OCI-LY3 (cell line): ENCODE results near the gene CARM1.
A peak's percentile ranks its signal among the peaks of the same experiment; 100 is the strongest.

Experiments
- H2AFZ ChIP-seq: fragments of 200-600, 300-600 bp; shearing (Covaris generic); 2 replicates; pipeline ENCODE4 v1.6.0; 2014; ENCODE audit warnings: antibody characterized with exemption, low read depth, low read length
- H3K27ac ChIP-seq: fragments of 200-600, 300-600 bp; sonication (generic); 2 replicates; pipeline ENCODE4 v1.5.1; 2014; ENCODE audit warnings: mild to moderate bottlenecking, low read length, moderate library complexity, mixed read lengths
- H3K27me3 ChIP-seq: fragments of 200-600, 300-600 bp; sonication (generic); 2 replicates; pipeline ENCODE4 v1.6.1; 2014; ENCODE audit warnings: low read depth, low read length, mixed read lengths
- H3K36me3 ChIP-seq: fragments of 200-600, 300-600 bp; sonication (generic); replicated peaks from 2 replicates; pipeline ENCODE3; 2014; ENCODE audit warnings: low read depth, low read length, mixed read lengths
- H3K4me1 ChIP-seq: fragments of 300-600, 200-600 bp; sonication (generic); 2 replicates; pipeline ENCODE4 v1.6.1; 2014; ENCODE audit warnings: low read length, mixed read lengths
- H3K4me2 ChIP-seq: fragments of 200-600, 300-600 bp; sonication (generic); 2 replicates; pipeline ENCODE4 v1.6.1; 2014; ENCODE audit warnings: low read length, mixed read lengths
- H3K4me3 ChIP-seq: fragments of 300-600, 200-600 bp; sonication (generic); 2 replicates; pipeline ENCODE4 v1.5.1; 2014; ENCODE audit warnings: antibody characterized with exemption, mild to moderate bottlenecking, low read length, moderate library complexity
- H3K79me2 ChIP-seq: fragments of 300-600, 200-600 bp; shearing (Covaris generic); 2 replicates; pipeline ENCODE4 v1.6.1; 2014; ENCODE audit warnings: mild to moderate bottlenecking, low read length, mixed read lengths
- H3K9ac ChIP-seq: fragments of 300-600, 200-600 bp; shearing (Covaris generic); 2 replicates; pipeline ENCODE4 v1.6.0; 2014; ENCODE audit warnings: mild to moderate bottlenecking, low read length, moderate library complexity
- H3K9me3 ChIP-seq: fragments of 200-600, 300-600 bp; shearing (Covaris generic); 2 replicates; pipeline ENCODE4 v1.6.1; 2014; ENCODE audit warnings: low read length, mixed read lengths; ENCODE audit not compliant: insufficient read depth
- H4K20me1 ChIP-seq: fragments of 200-600, 300-600 bp; sonication (generic); 2 replicates; pipeline ENCODE4 v1.6.1; 2016; ENCODE audit warnings: low read length, mixed read lengths; ENCODE audit not compliant: insufficient read depth
- CTCF ChIP-seq: fragments of 200-600, 300-600 bp; sonication (generic); IDR thresholded peaks from 2 replicates; pipeline ENCODE4 v1.5.1; 2014; ENCODE audit warnings: antibody characterized with exemption, low read length, low read depth
- EZH2phosphoT487 ChIP-seq: fragments of 200-600 bp; shearing (Covaris generic); IDR thresholded peaks from 2 replicates; pipeline ENCODE4 v1.6.1; 2018; ENCODE audit warnings: antibody characterized with exemption, mixed run types, low read depth

Gene CARM1

GRCh38 chr19:10828981-10829821, 42.2 kb upstream of the CARM1 start:
- Histone ChIP-seq H3K27ac (no peak overlapping the region), H3K4me2 (no peak overlapping the region), H2AFZ (no peak overlapping the region), H3K27me3 (no peaks in the 10 kb centered on the region), H3K4me1 (no peaks in the 10 kb centered on the region), H3K9me3 (no peaks in the 10 kb centered on the region), H3K4me3 (no peak overlapping the region), H3K79me2 (no peaks in the 10 kb centered on the region), H3K36me3 (peaks cover 27% of the 10 kb centered on the region), H4K20me1 (no peaks in the 10 kb centered on the region), H3K9ac (no peak overlapping the region)
- TF ChIP-seq EZH2phosphoT487 = no peak
- peak; percentile 21; the same call in 1 of the 2 replicates for TF ChIP-seq CTCF

- no peak for TF ChIP-seq CTCF
- no peak for TF ChIP-seq EZH2phosphoT487
- H3K79me2 ChIP-seq = no peaks in the 10 kb centered on the region
- no peaks in the 10 kb centered on the region for H3K9me3 ChIP-seq
- H3K4me2 ChIP-seq = no peak overlapping the region
- H4K20me1 ChIP-seq = peaks cover 2% of the 10 kb centered on the region; the same call in 1 of the 2 replicates
- H3K4me3 ChIP-seq = no peak overlapping the region
- peaks cover 23% of the 10 kb centered on the region for H3K36me3 ChIP-seq
- H3K27ac ChIP-seq = no peak overlapping the region
- no peak overlapping the region for H2AFZ ChIP-seq
- no peaks in the 10 kb centered on the region for H3K4me1 ChIP-seq
- H3K9ac ChIP-seq = no peak overlapping the region
- H3K27me3 ChIP-seq = no peaks in the 10 kb centered on the region
These were observed 41.4 kb upstream of the CARM1 start for GRCh38 chr19:10829967-10830366.

GRCh38 chr19:10830370-10830769, 41.0 kb upstream of the CARM1 start:
- Histone ChIP-seq H3K4me1 (no peaks in the 10 kb centered on the region), H3K9ac (no peak overlapping the region), H3K79me2 (no peaks in the 10 kb centered on the region), H3K9me3 (no peaks in the 10 kb centered on the region), H4K20me1 (peaks cover 4% of the 10 kb centered on the region; the same call in 1 of the 2 replicates), H3K4me3 (no peak overlapping the region), H3K27ac (no peak overlapping the region), H2AFZ (no peak overlapping the region), H3K4me2 (no peak overlapping the region), H3K36me3 (peaks cover 26% of the 10 kb centered on the region), H3K27me3 (no peaks in the 10 kb centered on the region)
- TF ChIP-seq CTCF (no peak), EZH2phosphoT487 (no peak)

GRCh38 chr19:10830931-10831779, 40.2 kb upstream of the CARM1 start:
- peaks cover 4% of the 10 kb centered on the region; the same call in 1 of the 2 replicates for H4K20me1 ChIP-seq
- H3K4me2 ChIP-seq = no peak overlapping the region
- H3K9ac ChIP-seq = no peak overlapping the region
- H3K79me2 ChIP-seq = no peaks in the 10 kb centered on the region
- no peak overlapping the region for H2AFZ ChIP-seq
- TF ChIP-seq CTCF (no peak), EZH2phosphoT487 (no peak)
- H3K4me3 ChIP-seq = no peak overlapping the region
- H3K27me3 ChIP-seq = no peaks in the 10 kb centered on the region
- H3K4me1 ChIP-seq = no peaks in the 10 kb centered on the region
- H3K27ac ChIP-seq = no peak overlapping the region
- H3K9me3 ChIP-seq = no peaks in the 10 kb centered on the region
- H3K36me3 ChIP-seq = peaks cover 22% of the 10 kb centered on the region
